GM12872 (cell line): ENCODE results near the gene PXDN.

Source experiments
- TF ChIP-seq, protein P1 (sequence below): IDR thresholded peaks from 3 replicates; pipeline ENCODE4 v1.5.1; 2011; ENCODE audit warnings: low read depth, mild to moderate bottlenecking, low read length, moderate library complexity; ENCODE audit not compliant: insufficient read depth

The PXDN gene

GRCh38 chr2:1659951-1660565 is 84.3 kb downstream of the PXDN start:
- TF ChIP-seq, protein P1, sequence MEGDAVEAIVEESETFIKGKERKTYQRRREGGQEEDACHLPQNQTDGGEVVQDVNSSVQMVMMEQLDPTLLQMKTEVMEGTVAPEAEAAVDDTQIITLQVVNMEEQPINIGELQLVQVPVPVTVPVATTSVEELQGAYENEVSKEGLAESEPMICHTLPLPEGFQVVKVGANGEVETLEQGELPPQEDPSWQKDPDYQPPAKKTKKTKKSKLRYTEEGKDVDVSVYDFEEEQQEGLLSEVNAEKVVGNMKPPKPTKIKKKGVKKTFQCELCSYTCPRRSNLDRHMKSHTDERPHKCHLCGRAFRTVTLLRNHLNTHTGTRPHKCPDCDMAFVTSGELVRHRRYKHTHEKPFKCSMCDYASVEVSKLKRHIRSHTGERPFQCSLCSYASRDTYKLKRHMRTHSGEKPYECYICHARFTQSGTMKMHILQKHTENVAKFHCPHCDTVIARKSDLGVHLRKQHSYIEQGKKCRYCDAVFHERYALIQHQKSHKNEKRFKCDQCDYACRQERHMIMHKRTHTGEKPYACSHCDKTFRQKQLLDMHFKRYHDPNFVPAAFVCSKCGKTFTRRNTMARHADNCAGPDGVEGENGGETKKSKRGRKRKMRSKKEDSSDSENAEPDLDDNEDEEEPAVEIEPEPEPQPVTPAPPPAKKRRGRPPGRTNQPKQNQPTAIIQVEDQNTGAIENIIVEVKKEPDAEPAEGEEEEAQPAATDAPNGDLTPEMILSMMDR = no peak

DNA sequence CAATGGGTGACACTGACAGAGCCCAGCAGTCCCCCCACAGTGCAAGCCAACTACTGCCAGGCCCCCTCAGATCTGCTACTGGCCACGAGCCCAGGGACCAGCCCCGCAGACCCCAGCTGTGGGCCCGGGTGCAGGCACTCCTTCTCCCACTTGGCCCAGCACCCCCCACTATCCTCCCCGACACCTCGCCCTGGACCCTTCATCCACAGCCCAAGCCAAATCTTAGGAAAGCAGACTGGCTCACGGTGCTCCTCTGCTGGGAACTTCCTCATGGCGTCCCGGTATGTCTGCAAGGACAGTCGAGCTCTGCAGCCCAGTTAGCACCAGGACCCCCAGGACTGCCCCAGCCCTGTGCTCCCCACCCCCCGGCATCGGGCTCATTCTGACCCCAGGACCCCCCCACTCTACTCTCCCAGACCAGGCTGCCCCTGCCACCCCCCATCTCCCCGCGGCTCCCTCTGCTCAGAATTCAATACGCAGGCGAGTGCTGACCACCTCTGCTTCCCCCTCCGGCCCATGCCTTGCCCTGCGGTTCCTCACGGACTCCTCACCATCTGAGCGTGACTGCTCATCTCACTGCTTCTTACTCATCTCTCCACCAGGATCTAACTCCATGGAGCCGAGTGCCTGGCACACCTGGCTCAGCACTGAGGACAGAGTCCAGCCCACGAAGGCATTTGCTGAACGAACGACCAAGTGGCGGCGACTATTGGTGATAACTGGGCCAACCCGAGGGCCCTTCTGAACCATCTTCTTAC is 85.7 kb downstream of the PXDN start:
- TF ChIP-seq, protein P1 = no peak

DNA sequence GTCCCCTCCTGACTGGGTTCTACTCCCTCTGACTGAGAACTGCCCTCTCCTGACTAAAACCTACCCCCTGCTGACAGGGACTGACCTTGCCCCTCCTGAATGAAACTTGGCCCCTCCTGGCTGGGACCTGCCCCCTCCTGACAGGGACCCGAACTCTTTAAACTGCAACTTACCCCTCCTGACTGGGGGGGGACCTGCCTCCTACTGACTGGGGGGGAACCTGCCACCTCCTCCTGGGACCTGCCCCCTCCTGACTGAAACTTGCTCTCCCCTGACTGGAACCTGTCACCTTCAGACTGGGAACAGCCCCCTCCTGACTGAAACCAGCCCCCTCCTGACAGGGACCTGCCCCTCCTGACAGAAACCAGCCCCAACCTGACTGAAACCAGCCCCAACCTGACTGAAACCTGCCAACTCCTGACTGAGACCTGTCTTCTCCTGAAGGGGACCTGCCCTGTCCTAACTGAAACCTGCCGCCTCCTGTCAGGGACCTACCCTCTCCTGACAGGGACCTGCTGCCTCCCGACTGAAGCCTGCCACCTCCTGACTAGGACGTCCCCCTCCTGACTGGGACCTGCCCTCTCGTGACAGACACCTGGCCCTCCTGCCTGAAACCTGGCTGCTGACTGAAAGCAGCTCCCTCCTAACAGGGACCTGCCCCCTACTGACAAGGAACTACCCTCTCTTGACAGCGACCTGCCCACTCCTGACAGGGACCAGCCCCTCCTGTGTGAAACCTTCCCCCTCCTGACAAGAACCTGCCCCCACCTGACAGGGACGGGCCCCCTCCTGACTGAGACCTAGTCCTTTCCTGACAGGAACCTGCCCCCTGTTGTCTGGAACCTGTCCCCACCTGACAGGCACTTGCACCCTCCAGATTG is 87.1 kb downstream of the PXDN start:
- TF ChIP-seq, protein P1 = no peak

- TF ChIP-seq, protein P1 = no peak
Measured at GRCh38 chr2:1656326-1656960, 87.9 kb downstream of the PXDN start.

GRCh38 chr2:1655461-1655860 is 88.9 kb downstream of the PXDN start:
- TF ChIP-seq, protein P1 = no peak

DNA sequence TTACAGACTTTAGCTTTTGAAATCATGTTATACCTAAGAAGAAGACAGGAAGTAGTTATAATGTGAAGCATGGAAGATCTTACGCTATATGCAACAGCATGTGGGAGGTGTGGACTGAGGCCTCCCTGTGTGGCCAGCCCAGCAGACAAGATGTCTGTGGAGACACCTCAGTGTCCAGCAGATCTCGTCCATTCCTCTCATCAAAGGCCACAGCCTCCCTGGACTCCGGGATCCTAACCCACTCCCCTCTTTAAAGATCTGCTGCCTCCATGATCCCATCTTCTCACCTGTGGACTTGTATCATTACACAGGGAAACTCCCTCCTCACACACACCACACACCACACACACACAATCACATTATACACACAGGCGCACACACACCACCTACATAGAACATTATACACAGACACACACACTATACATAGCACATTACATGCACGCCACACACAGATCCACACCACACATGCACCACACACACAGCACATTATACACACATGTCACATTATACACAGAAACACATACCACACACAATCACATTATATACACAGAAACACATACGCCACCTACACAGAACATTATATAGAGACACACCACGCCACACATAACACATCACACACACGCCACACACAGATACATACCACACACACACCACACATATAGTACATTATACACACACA is 89.5 kb downstream of the PXDN start:
- TF ChIP-seq, protein P1 = no peak
